ENCODE measurements around the gene ZRANB1. TPM values are rescaled to one million over a fixed set of nuclear protein-coding genes. Genes with fewer than 3 reads are reported as not detected.

Gene ZRANB1
- total RNA-seq, 1 donor from 2014 or later: 24.5 TPM

DNA sequence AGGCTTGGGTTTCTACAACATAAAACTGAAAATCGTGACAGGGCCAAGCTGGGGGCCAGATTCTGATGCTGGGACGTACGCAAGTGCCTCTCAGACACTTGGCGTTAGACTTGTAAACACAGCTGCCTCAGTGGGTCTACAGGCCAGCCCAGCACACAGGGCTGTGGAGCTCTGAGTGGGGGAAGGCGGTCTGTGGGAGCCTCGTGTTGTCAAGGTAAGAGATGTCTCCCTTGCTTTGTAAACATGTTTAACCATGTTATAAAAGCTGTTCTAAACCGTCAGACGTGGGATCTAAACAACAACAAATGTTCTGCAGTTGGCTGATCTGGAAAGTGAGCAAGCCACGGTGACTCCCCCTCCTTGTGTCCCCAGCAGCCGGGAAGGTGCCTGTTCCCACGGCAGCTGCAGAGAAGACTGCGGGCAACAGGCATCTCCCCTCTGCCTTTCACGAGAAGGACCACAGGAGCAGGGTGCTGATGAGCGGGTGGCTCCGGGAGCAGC is 67.8 kb downstream of the ZRANB1 start:
- Mint-ChIP-seq H3K27ac (peak overlapping the region; percentile 79), H3K4me3 (no peak overlapping the region), H3K27me3 (no peaks in the 10 kb centered on the region), H3K9me3 (no peaks in the 10 kb centered on the region), H3K4me1 (ENCODE audit: unreplicated experiment) (peaks cover 44% of the 10 kb centered on the region), H3K36me3 (peaks cover 10% of the 10 kb centered on the region)
- no peak for DNase-seq (ENCODE audit: extremely low spot score, unreplicated experiment)
- TF ChIP-seq, protein P1, sequence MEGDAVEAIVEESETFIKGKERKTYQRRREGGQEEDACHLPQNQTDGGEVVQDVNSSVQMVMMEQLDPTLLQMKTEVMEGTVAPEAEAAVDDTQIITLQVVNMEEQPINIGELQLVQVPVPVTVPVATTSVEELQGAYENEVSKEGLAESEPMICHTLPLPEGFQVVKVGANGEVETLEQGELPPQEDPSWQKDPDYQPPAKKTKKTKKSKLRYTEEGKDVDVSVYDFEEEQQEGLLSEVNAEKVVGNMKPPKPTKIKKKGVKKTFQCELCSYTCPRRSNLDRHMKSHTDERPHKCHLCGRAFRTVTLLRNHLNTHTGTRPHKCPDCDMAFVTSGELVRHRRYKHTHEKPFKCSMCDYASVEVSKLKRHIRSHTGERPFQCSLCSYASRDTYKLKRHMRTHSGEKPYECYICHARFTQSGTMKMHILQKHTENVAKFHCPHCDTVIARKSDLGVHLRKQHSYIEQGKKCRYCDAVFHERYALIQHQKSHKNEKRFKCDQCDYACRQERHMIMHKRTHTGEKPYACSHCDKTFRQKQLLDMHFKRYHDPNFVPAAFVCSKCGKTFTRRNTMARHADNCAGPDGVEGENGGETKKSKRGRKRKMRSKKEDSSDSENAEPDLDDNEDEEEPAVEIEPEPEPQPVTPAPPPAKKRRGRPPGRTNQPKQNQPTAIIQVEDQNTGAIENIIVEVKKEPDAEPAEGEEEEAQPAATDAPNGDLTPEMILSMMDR (conservative IDR thresholded peaks at IDR 0.05): no peak

DNA sequence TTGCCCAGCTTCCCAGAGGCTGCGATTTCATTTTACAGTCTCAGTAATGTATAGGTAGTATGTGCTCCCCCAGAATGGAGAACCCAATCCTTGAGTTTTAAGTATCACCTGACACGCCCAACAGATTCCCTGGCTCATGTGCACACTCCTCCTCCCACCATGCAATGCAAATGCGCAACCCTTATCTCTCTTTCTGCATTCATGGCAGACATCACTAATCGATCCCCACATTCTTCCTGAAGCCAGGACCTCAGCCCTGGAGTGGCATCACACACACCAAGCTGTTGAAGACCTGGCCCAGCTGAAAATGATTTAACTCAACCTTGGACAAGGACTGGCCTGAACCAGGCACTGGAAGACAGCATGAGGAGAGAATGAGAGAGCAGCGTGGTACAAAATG is 68.4 kb downstream of the ZRANB1 start:
- no peak for DNase-seq (ENCODE audit: extremely low spot score, unreplicated experiment)
- Mint-ChIP-seq H3K4me1 (ENCODE audit: unreplicated experiment) (peaks cover 44% of the 10 kb centered on the region), H3K36me3 (peaks cover 10% of the 10 kb centered on the region), H3K9me3 (no peaks in the 10 kb centered on the region), H3K4me3 (no peak overlapping the region), H3K27ac (peak overlapping the region; percentile 29), H3K27me3 (no peaks in the 10 kb centered on the region)
- TF ChIP-seq, protein P1 (conservative IDR thresholded peaks at IDR 0.05): no peak

DNA sequence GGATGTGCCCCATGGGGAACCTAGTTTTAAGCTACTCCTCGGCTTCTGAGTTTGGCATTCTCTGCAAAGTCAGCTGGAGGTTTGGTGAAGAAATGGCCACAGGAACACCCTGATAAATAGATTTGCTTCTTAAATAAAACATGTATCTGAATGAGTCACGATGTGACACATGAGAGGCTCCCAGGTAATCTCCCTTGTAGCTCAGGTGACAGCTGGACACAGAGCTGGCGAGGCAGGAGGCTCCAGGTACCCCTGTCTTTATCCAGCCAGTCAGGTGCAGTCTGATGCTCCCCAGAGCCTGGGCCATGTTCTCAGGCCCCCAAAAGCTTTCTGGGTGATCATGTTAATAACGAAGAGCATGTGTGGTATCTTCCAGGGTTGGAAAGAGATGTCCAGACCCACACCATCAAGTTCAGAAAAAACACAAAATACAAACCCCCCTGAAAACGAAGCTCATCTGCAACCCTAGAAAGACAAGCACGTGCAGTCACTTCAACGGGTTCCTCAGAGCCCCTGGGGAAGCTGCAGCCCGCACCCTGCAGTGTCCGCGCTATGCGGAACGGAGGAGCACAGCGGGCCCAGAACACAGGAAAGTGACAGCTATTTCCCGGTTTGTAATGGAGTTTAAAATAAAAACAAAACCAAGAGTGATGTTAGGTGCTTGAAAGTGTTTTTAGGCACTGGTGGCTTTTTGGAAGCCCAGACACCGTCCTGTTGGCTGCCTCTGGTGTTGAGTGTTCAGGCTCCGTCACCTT is 69.4 kb downstream of the ZRANB1 start:
- H3K27me3 Mint-ChIP-seq: no peaks in the 10 kb centered on the region
- no peak overlapping the region for H3K27ac Mint-ChIP-seq
- TF ChIP-seq, protein P1 (conservative IDR thresholded peaks at IDR 0.05): no peak
- DNase-seq (ENCODE audit: extremely low spot score, unreplicated experiment): no peak
- H3K4me3 Mint-ChIP-seq: no peak overlapping the region
- H3K36me3 Mint-ChIP-seq: peaks cover 9% of the 10 kb centered on the region
- H3K4me1 Mint-ChIP-seq (ENCODE audit: unreplicated experiment): peaks cover 45% of the 10 kb centered on the region
- H3K9me3 Mint-ChIP-seq: no peaks in the 10 kb centered on the region

DNA sequence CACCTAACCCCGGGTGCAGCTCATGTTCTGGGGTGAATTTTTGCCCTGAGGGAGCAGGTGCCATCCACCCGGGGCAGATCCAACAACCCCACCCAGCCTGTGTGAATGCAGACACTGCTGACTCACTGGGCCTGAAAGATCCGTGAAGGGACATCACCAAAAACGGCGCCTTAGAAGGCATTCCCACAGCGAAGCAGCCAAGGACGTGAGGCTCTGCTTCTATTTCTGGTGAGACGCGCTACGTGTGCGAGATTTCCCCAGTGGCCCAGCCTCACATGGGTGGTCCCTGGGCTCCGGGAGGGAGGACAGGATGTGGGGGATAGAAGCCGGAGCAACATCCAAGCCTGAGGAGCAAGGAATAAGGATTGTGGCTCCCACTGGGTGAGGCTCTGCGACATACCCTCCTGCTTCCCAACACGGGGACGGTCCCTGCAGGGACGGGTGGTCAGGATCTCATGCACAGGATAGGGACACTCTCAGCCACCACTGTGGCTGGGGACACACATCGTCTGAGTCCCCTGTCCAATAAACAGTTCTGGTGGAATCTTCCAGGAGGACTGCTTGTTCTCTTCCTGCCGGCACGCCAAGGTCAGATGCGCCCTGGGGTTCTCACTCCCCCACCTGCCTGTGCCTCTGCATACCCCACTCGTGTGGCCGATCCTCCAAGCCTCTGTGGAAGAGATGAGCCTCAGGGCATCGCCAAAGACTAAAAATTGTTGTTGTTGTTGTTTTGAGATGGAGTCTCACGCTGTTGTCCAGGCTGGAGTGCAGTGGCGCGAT is 70.2 kb downstream of the ZRANB1 start:
- Mint-ChIP-seq H3K27me3 (no peaks in the 10 kb centered on the region), H3K4me3 (no peak overlapping the region), H3K27ac (no peak overlapping the region), H3K4me1 (ENCODE audit: unreplicated experiment) (peaks cover 42% of the 10 kb centered on the region), H3K36me3 (peaks cover 12% of the 10 kb centered on the region), H3K9me3 (no peaks in the 10 kb centered on the region)
- DNase-seq (ENCODE audit: extremely low spot score, unreplicated experiment): no peak
- TF ChIP-seq, protein P1 (conservative IDR thresholded peaks at IDR 0.05): no peak

DNA sequence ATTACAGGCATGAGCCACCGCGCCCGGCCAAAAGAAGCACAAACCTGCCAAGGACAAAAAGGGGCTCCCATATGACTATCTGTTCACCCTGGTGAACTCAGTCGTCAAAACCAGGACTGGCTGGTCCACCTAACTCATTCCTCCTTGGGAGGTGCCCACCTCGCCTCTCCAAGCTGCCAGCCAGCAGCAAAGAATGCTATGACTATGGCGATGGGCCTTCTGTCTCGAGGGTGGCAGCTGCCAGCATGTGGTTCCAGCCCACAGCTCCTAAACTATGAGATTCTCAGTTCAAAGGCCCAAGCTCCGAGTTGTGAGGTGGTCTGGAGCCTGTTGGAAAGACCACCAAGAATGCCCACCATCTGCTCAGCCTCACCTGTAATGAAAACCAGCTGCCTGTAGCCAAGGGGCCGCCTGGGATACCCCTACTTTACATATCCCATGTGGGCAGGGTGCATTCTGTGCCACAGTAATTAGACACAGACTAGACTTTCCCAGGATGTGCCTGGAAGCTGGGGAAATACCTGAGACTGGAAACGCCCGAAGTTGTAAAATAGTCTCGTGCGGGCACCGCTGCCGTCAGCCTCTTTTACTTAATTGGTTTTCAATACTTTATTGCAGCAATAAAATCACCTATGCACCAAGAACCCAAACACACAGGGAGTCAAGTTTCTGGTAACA is 71.1 kb downstream of the ZRANB1 start:
- Mint-ChIP-seq H3K27me3 (no peaks in the 10 kb centered on the region), H3K4me1 (ENCODE audit: unreplicated experiment) (peaks cover 37% of the 10 kb centered on the region), H3K27ac (no peak overlapping the region)

More for the DNA sequence above, 71.1 kb downstream of the ZRANB1 start:
- TF ChIP-seq, protein P1 (conservative IDR thresholded peaks at IDR 0.05): no peak
- no peaks in the 10 kb centered on the region for H3K9me3 Mint-ChIP-seq
- H3K36me3 Mint-ChIP-seq: peaks cover 16% of the 10 kb centered on the region
- no peak for DNase-seq (ENCODE audit: extremely low spot score, unreplicated experiment)
- H3K4me3 Mint-ChIP-seq: no peak overlapping the region
